C4-2B (cell line): Measurements from ENCODE around the gene PAIP1.

Experiments
- H3K27ac ChIP-seq: fragments of 450-650 bp; 2 replicates; pipeline ENCODE4 v1.5.1; 2017
- CTCF ChIP-seq: fragments of 450-650 bp; conservative IDR thresholded peaks from 2 replicates; pipeline ENCODE4 v1.5.1; 2017; ENCODE audit warnings: mild to moderate bottlenecking
- ZFX ChIP-seq: fragments of 450-650 bp; IDR thresholded peaks from 2 replicates; pipeline ENCODE4 v1.6.1; 2017

Gene PAIP1

DNA sequence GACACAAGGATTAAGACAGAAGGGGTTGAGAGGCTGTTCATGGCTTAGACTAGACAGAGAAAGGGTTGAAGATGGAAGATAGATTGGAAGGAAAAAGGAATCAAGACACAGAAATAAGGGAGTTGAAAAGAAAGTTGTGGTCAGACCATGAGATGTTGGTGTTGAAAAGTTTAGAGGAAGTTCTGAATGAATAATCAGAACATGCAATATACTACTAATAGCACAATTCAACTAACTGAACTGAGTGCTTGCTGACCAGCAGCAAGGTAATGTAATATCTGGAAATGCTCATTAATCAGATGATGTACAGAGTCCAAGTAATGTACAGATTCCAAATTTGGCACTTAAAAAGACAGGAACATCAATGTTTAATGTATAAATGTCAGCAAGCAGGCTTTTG is 35.5 kb upstream of the PAIP1 start:
- TF ChIP-seq CTCF, result no peak
- TF ChIP-seq ZFX, result no peak
- H3K27ac ChIP-seq, result no peak overlapping the region

GRCh38 chr5:43590700-43591099 is 33.8 kb upstream of the PAIP1 start:
- H3K27ac ChIP-seq, result no peak overlapping the region
- TF ChIP-seq CTCF, result no peak

- TF ChIP-seq CTCF (no peak), ZFX (no peak)
- H3K27ac ChIP-seq, result no peak overlapping the region
These were observed 32.4 kb upstream of the PAIP1 start for GRCh38 chr5:43589310-43589709.

DNA sequence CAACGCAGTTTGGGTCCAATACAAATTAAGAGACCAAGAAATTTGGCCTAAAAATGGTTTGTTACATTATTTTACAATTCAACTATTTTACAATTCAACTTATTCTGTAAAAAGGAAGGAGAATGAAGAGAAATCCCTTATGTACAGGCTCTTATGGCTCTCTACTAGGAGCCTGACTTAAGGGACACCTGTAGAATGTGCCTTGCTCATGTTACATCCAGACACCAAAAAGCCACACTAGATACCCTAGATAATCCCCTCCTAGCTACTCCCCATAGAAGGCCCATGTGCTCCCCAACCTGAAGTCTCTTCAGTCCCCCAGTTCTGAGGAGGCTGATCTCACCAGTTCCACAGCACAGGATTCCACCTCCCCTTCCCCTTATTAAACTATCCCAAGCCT is 32.0 kb upstream of the PAIP1 start:
- TF ChIP-seq ZFX (no peak), CTCF (no peak)
- H3K27ac ChIP-seq, result no peak overlapping the region

DNA sequence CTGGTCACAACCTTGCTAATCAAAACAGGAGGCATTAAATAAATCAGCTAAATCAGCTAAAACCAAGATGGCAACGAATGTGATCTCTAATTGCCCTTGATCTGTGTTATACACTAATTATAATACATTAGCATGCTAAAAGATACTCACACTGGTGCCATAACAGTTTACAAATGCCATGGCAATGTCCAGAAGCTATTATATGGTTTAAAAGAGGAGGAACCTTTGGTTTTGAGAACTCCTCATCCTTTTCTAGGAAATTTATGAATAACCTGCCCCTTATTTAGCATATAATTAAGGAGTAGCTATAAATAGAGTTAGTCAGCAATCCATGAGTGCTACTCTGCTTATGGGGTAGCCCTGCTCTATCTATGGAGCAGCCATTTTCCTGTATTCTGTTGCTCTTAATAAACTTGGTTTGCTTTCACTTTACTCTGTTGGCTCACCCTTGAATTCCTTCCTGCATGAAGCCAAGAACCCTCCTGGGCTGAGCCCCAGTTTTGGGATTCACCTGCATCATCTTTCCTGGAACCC is 27.4 kb upstream of the PAIP1 start:
- TF ChIP-seq ZFX (no peak), CTCF (no peak)
- no peak overlapping the region for H3K27ac ChIP-seq

DNA sequence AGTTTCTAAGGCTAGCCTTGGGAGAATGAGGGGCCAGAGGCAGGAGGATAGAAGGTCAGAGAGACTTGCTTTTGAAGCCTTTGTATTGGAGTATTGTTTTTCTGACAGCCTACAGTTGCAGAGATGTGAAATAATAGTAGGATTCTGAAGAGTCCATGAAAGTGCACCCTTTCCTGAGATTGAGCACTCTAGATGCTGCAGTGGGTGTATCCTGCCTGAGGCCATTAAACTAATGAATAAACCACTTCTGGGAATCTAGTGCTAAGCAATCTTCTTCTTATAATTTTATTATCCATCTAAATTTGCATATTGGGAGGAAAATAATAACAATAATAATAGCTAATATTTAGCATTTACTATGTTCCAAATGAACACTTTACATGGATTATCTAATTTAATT is 26.8 kb upstream of the PAIP1 start:
- TF ChIP-seq CTCF, result no peak
- TF ChIP-seq ZFX, result no peak
- H3K27ac ChIP-seq, result no peak overlapping the region

DNA sequence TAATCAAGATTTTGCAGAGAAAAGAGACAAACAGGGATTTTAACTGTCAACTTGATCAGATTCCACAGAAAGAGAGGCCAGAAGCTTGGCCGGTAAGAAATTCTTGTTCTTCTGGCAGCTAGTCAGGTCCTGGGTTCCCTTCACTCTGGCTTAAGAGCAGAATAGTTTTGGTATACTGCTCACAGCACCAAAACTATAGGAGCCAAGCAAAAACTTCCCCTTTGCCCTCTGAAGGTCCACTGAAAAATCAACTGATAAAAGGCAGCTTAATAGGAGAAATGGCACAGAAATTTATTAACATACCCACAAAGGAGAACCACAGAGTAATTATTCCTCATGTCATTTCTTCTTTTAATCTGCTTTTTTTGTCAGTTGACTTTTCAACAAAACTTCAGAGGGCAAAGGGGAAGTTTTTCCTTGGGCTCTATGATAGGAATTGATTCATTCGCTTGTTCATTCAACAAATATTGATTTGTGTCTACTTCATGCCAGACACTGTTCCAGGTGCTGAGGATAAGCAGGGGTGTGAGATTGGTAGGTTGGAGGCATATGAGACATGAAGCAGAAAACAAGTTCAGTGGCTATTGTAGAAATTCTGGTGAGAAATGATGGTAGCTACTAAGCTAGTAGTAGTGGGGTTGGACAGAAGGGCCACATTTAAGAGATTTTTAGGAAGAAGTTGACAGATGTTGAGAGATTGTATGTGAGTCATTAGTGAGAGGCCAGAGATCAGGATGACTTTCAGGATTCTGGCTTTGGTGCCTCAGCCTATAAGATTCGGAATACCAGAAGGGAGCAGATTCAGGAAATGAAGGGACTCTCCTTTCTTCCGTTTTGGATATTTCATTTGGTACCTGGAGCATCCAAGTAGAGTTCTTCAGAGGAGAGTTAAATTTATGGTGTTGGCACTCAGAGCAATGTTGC is 25.5 kb upstream of the PAIP1 start:
- no peak for TF ChIP-seq CTCF
- TF ChIP-seq ZFX, result no peak

More for the DNA sequence above, 25.5 kb upstream of the PAIP1 start:
- H3K27ac ChIP-seq, result no peak overlapping the region
